MM.1S (cell line): Measurements from ENCODE around the gene KRT78.

ENCODE experiments used
- EZH2 ChIP-seq: fragments of 300-600 bp; sonication (generic); optimal IDR thresholded peaks from 2 replicates; pipeline ENCODE3; 2017; ENCODE audit warnings: low read depth, mild to moderate bottlenecking, antibody characterized with exemption, low read length, mixed read lengths
- EZH2phosphoT487 ChIP-seq: fragments of 300-600 bp; sonication (generic); IDR thresholded peaks from 2 replicates; pipeline ENCODE4 v1.6.1; 2018; ENCODE audit warnings: antibody characterized with exemption, low read length
- TF ChIP-seq, protein P1 (sequence below): fragments of 300-600 bp; sonication (generic); IDR thresholded peaks from 2 replicates; pipeline ENCODE4 v1.5.1; 2016; ENCODE audit warnings: antibody characterized with exemption, low read length, mixed read lengths

DNA sequence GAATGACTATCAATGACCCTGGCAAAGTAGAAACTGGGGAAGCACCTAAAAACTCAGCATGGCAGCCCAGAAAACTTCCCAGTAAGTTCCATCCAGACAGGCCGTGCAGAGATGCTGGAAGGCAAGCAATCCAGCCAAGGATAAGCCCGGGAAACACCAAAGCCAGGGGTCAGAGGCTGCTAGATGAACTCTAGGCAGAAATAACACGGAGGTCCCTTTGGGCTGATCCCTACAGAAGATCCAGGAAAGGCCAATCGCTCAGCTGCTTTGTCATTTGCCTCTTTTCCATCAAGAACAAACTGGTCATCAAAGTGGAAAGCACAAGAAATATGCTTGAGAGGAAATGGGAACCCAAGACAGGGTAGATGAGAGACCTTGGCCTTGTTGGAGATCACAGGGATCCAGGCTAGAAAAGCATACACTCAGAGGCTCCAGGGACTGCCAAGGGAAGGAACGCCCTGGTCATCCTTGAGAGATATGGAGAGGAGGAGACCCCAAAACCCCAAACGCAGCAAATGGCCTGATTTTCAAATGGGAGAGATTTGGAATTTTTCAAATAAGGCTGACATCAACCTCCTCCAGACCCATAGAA is 21.2 kb downstream of the KRT78 start:
- TF ChIP-seq, protein P1, sequence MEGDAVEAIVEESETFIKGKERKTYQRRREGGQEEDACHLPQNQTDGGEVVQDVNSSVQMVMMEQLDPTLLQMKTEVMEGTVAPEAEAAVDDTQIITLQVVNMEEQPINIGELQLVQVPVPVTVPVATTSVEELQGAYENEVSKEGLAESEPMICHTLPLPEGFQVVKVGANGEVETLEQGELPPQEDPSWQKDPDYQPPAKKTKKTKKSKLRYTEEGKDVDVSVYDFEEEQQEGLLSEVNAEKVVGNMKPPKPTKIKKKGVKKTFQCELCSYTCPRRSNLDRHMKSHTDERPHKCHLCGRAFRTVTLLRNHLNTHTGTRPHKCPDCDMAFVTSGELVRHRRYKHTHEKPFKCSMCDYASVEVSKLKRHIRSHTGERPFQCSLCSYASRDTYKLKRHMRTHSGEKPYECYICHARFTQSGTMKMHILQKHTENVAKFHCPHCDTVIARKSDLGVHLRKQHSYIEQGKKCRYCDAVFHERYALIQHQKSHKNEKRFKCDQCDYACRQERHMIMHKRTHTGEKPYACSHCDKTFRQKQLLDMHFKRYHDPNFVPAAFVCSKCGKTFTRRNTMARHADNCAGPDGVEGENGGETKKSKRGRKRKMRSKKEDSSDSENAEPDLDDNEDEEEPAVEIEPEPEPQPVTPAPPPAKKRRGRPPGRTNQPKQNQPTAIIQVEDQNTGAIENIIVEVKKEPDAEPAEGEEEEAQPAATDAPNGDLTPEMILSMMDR = no peak
- TF ChIP-seq EZH2phosphoT487 (no peak), EZH2 (no peak)
